GM23338 (cell line): ENCODE measurements around the gene CYRIA. TPM values are rescaled to one million over a fixed set of nuclear protein-coding genes. Genes with fewer than 3 reads are reported as not detected.

Source experiments
- ATAC-seq: fragments of 200-7000 bp; cut with Tn5 transposase; 3 replicates; pipeline ENCODE4 v1.9.1; 2020
- DNase-seq: peaks from one replicate; pipeline ENCODE4 v3.0.0-alpha.2; 2015; ENCODE audit warnings: low spot score
- H2AFZ ChIP-seq: fragments of 200-600 bp; sonication (generic); 2 replicates; pipeline ENCODE4 v1.8.0; 2016; ENCODE audit warnings: antibody characterized with exemption, mild to moderate bottlenecking, moderate library complexity
- H3F3A ChIP-seq: fragments of 200-600 bp; sonication (generic); replicated peaks from 2 replicates; pipeline ENCODE4 v1.8.0; 2017; ENCODE audit warnings: antibody characterized with exemption, mixed run types, low read depth
- H3K27ac ChIP-seq: fragments of 200-600 bp; sonication (generic); 2 replicates; pipeline ENCODE4 v1.6.1; 2016; ENCODE audit warnings: low read depth
- H3K27me3 ChIP-seq: fragments of 200-600 bp; sonication (generic); 2 replicates; pipeline ENCODE4 v1.8.0; 2016; ENCODE audit warnings: mild to moderate bottlenecking, mixed run types, moderate library complexity; ENCODE audit not compliant: insufficient read depth
- H3K36me3 ChIP-seq: fragments of 200-600 bp; sonication (generic); 2 replicates; pipeline ENCODE4 v1.8.0; 2016; ENCODE audit warnings: mild to moderate bottlenecking; ENCODE audit not compliant: insufficient read depth
- H3K4me1 ChIP-seq: fragments of 200-600 bp; sonication (generic); 2 replicates; pipeline ENCODE4 v1.8.0; 2016; ENCODE audit warnings: mild to moderate bottlenecking, moderate library complexity; ENCODE audit not compliant: insufficient read depth
- H3K4me2 ChIP-seq: fragments of 200-600 bp; sonication (generic); 2 replicates; pipeline ENCODE4 v1.7.1; 2017; ENCODE audit warnings: mixed run types
- H3K4me3 ChIP-seq: fragments of 200-600 bp; sonication (generic); 2 replicates; pipeline ENCODE4 v1.6.1; 2016; ENCODE audit warnings: mixed run types
- H3K79me2 ChIP-seq: fragments of 200-600 bp; sonication (generic); replicated peaks from 2 replicates; pipeline ENCODE4 v1.8.0; 2017; ENCODE audit warnings: mild to moderate bottlenecking; ENCODE audit not compliant: insufficient read depth
- H3K9me2 ChIP-seq: fragments of 200-600 bp; sonication (generic); 2 replicates; pipeline ENCODE4 v1.8.0; 2017; ENCODE audit not compliant: insufficient read depth
- H4K20me1 ChIP-seq: fragments of 200-600 bp; sonication (generic); replicated peaks from 2 replicates; pipeline ENCODE4 v1.8.0; 2017; ENCODE audit warnings: mild to moderate bottlenecking; ENCODE audit not compliant: insufficient read depth
- H3K27ac Mint-ChIP-seq: 2 replicates; pipeline ENCODE4 v1.8.0; 2020; ENCODE audit warnings: inconsistent platforms, mild to moderate bottlenecking, moderate library complexity, mixed read lengths
- H3K27me3 Mint-ChIP-seq: 3 replicates; pipeline ENCODE4 v1.8.0; 2022; ENCODE audit warnings: low read depth, mild to moderate bottlenecking, moderate library complexity, mixed read lengths, inconsistent platforms; ENCODE audit not compliant: insufficient read depth, poor library complexity
- H3K36me3 Mint-ChIP-seq: 3 replicates; pipeline ENCODE4 v1.8.0; 2021; ENCODE audit warnings: low read depth, mild to moderate bottlenecking, inconsistent platforms, moderate library complexity, mixed read lengths
- H3K4me1 Mint-ChIP-seq: 3 replicates; pipeline ENCODE4 v1.8.0; 2020; ENCODE audit warnings: mild to moderate bottlenecking, inconsistent platforms, mixed read lengths
- H3K4me3 Mint-ChIP-seq: 3 replicates; pipeline ENCODE4 v1.8.0; 2021; ENCODE audit warnings: moderate library complexity, mild to moderate bottlenecking, inconsistent platforms, mixed read lengths
- H3K9me3 Mint-ChIP-seq: 3 replicates; pipeline ENCODE4 v1.8.0; 2020; ENCODE audit warnings: moderate library complexity, mild to moderate bottlenecking, inconsistent platforms, mixed read lengths
- CTCF ChIP-seq, 2 experiments: fragments of 200-600 bp in 1 of 2; sonication (generic) in 1 of 2; conservative IDR thresholded peaks; 2 replicates each; pipeline versions ENCODE4 v1.5.1 to v1.6.1; 2016 to 2017; ENCODE audit warnings: antibody characterized with exemption in 2 of 2, low read depth in 2 of 2, mild to moderate bottlenecking in 2 of 2, moderate library complexity in 1 of 2
- EZH2 ChIP-seq: fragments of 200-600 bp; sonication (generic); IDR thresholded peaks from one replicate; pipeline ENCODE4 v1.8.0; 2017; ENCODE audit warnings: antibody characterized with exemption, mild to moderate bottlenecking, low read depth; ENCODE audit not compliant: unreplicated experiment
- JUNB ChIP-seq: IDR thresholded peaks from one replicate; pipeline ENCODE4 v1.6.1; 2016; ENCODE audit warnings: antibody characterized with exemption; ENCODE audit not compliant: unreplicated experiment
- NANOG ChIP-seq: IDR thresholded peaks from 2 replicates; pipeline ENCODE4 v1.6.1; 2016; ENCODE audit warnings: antibody characterized with exemption, borderline replicate concordance
- POLR2AphosphoS5 ChIP-seq: IDR thresholded peaks from 2 replicates; pipeline ENCODE4 v1.6.1; 2016; ENCODE audit warnings: antibody characterized with exemption, low read depth
- STAT1 ChIP-seq: IDR thresholded peaks from one replicate; pipeline ENCODE4 v1.6.1; 2016; ENCODE audit warnings: antibody characterized with exemption; ENCODE audit not compliant: unreplicated experiment
- polyA plus RNA-seq: library from polyadenylated mRNA; unstranded; fragments of >200 nt; fragmentation: Nextera tagmentation; extraction: Ambion mirVana; gene quantifications from 2 replicates; pipeline ENCODE4 v1.2.1, GENCODE V29; 2016
- total RNA-seq: library from RNA; depleted of rRNA; stranded (reverse); fragments of >200 nt; shearing (Covaris generic); gene quantifications from 2 replicates; pipeline ENCODE4 v1.2.3, GENCODE V29; 2014
- TF ChIP-seq, protein P1 (sequence below): fragments of 250-450 bp; sonication (Bioruptor Pico); IDR thresholded peaks from 2 replicates; pipeline ENCODE4 v1.5.0; 2020; ENCODE audit warnings: mild to moderate bottlenecking, moderate library complexity
- TF ChIP-seq, protein P2 (sequence below): IDR thresholded peaks from one replicate; pipeline ENCODE4 v1.6.1; 2018; ENCODE audit warnings: antibody characterized with exemption; ENCODE audit not compliant: unreplicated experiment

Gene CYRIA
- total and polyA plus RNA-seq, 2 experiments from 2014 or later = 3.0 to 5.3 TPM

GRCh38 chr2:16649353-16650286, 16.0 kb downstream of the CYRIA start:
- H3K79me2 ChIP-seq = no peaks in the 10 kb centered on the region
- no peak overlapping the region for H3K4me2 ChIP-seq
- TF ChIP-seq NANOG = no peak
- no peak for TF ChIP-seq STAT1
- TF ChIP-seq POLR2AphosphoS5 = no peak
- no peak for TF ChIP-seq CTCF (conservative IDR thresholded peaks at IDR 0.05; ENCODE audit: low read depth in 2 of 2)
- peaks cover 7% of the 10 kb centered on the region for H3K4me1 ChIP-seq
- no peaks in the 10 kb centered on the region for H3K36me3 Mint-ChIP-seq
- no peak overlapping the region for H2AFZ ChIP-seq
- no peaks in the 10 kb centered on the region for H3K9me3 Mint-ChIP-seq
- H3K4me3 Mint-ChIP-seq = no peak overlapping the region
- DNase-seq (no peak), ATAC-seq (no peak)
- no peak overlapping the region for H3K27ac ChIP-seq
- peak overlapping the region; percentile 43; the same call in 1 of the 2 replicates for H3K27ac Mint-ChIP-seq
- no peaks in the 10 kb centered on the region for H3K27me3 ChIP-seq
- H3K36me3 ChIP-seq = no peaks in the 10 kb centered on the region
- H3K27me3 Mint-ChIP-seq = peaks cover 5% of the 10 kb centered on the region
- H4K20me1 ChIP-seq = no peaks in the 10 kb centered on the region
- no peaks in the 10 kb centered on the region for H3K9me2 ChIP-seq
- peaks cover 20% of the 10 kb centered on the region for H3K4me1 Mint-ChIP-seq
- H3F3A ChIP-seq = no peaks in the 10 kb centered on the region
- H3K4me3 ChIP-seq = no peak overlapping the region

DNA sequence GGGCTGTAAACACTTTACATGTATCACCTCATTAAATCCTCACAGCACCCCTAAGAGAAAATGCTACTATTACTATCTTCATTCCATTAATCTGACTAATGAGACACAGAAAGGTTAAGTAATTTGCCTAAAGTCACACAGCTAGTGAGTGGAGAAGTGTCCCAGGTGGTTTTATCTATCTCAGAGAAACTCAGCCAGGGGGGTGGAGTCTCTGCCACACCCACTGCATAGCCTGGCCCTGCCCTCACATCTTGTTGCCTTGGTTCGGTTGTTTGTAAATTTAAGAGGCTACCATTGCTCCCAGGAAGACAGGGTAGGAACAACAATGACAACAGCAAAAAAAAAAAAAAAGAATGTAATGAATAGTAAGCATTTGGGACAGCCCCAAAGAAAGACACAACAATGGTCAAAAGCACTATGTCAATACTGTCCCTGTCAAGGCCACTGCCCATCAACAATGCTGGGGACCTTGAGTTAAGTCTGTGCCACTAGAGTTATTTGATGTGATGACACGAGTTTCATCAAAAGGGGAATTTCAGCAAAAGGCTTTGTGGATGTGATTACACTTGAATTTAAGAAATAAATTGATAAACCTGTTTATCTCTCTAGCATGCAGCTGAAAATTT, 17.5 kb downstream of the CYRIA start:
- Mint-ChIP-seq H3K4me3 (no peak overlapping the region), H3K4me1 (peaks cover 10% of the 10 kb centered on the region), H3K27me3 (peaks cover 3% of the 10 kb centered on the region), H3K27ac (no peak overlapping the region), H3K9me3 (no peaks in the 10 kb centered on the region), H3K36me3 (no peaks in the 10 kb centered on the region)
- Histone ChIP-seq H3K27me3 (no peaks in the 10 kb centered on the region), H4K20me1 (no peaks in the 10 kb centered on the region), H3K36me3 (no peaks in the 10 kb centered on the region), H3K4me2 (no peak overlapping the region), H3K27ac (no peak overlapping the region), H3K4me3 (no peak overlapping the region), H3K4me1 (peaks cover 4% of the 10 kb centered on the region), H2AFZ (no peak overlapping the region), H3K9me2 (no peaks in the 10 kb centered on the region), H3F3A (no peaks in the 10 kb centered on the region), H3K79me2 (no peaks in the 10 kb centered on the region)
- no peak for ATAC-seq
- DNase-seq = no peak
- no peak for TF ChIP-seq STAT1
- TF ChIP-seq, protein P1, sequence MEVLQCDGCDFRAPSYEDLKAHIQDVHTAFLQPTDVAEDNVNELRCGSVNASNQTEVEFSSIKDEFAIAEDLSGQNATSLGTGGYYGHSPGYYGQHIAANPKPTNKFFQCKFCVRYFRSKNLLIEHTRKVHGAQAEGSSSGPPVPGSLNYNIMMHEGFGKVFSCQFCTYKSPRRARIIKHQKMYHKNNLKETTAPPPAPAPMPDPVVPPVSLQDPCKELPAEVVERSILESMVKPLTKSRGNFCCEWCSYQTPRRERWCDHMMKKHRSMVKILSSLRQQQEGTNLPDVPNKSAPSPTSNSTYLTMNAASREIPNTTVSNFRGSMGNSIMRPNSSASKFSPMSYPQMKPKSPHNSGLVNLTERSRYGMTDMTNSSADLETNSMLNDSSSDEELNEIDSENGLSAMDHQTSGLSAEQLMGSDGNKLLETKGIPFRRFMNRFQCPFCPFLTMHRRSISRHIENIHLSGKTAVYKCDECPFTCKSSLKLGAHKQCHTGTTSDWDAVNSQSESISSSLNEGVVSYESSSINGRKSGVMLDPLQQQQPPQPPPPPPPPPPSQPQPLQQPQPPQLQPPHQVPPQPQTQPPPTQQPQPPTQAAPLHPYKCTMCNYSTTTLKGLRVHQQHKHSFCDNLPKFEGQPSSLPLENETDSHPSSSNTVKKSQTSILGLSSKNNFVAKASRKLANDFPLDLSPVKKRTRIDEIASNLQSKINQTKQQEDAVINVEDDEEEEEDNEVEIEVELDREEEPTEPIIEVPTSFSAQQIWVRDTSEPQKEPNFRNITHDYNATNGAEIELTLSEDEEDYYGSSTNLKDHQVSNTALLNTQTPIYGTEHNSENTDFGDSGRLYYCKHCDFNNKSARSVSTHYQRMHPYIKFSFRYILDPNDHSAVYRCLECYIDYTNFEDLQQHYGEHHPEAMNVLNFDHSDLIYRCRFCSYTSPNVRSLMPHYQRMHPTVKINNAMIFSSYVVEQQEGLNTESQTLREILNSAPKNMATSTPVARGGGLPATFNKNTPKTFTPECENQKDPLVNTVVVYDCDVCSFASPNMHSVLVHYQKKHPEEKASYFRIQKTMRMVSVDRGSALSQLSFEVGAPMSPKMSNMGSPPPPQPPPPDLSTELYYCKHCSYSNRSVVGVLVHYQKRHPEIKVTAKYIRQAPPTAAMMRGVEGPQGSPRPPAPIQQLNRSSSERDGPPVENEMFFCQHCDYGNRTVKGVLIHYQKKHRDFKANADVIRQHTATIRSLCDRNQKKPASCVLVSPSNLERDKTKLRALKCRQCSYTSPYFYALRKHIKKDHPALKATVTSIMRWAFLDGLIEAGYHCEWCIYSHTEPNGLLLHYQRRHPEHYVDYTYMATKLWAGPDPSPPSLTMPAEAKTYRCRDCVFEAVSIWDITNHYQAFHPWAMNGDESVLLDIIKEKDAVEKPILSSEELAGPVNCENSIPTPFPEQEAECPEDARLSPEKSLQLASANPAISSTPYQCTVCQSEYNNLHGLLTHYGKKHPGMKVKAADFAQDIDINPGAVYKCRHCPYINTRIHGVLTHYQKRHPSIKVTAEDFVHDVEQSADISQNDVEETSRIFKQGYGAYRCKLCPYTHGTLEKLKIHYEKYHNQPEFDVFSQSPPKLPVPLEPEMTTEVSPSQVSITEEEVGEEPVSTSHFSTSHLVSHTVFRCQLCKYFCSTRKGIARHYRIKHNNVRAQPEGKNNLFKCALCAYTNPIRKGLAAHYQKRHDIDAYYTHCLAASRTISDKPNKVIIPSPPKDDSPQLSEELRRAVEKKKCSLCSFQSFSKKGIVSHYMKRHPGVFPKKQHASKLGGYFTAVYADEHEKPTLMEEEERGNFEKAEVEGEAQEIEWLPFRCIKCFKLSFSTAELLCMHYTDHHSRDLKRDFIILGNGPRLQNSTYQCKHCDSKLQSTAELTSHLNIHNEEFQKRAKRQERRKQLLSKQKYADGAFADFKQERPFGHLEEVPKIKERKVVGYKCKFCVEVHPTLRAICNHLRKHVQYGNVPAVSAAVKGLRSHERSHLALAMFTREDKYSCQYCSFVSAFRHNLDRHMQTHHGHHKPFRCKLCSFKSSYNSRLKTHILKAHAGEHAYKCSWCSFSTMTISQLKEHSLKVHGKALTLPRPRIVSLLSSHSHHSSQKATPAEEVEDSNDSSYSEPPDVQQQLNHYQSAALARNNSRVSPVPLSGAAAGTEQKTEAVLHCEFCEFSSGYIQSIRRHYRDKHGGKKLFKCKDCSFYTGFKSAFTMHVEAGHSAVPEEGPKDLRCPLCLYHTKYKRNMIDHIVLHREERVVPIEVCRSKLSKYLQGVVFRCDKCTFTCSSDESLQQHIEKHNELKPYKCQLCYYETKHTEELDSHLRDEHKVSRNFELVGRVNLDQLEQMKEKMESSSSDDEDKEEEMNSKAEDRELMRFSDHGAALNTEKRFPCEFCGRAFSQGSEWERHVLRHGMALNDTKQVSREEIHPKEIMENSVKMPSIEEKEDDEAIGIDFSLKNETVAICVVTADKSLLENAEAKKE (CRISPR knock-in tag) = no peak
- TF ChIP-seq POLR2AphosphoS5 = no peak
- TF ChIP-seq, protein P2, sequence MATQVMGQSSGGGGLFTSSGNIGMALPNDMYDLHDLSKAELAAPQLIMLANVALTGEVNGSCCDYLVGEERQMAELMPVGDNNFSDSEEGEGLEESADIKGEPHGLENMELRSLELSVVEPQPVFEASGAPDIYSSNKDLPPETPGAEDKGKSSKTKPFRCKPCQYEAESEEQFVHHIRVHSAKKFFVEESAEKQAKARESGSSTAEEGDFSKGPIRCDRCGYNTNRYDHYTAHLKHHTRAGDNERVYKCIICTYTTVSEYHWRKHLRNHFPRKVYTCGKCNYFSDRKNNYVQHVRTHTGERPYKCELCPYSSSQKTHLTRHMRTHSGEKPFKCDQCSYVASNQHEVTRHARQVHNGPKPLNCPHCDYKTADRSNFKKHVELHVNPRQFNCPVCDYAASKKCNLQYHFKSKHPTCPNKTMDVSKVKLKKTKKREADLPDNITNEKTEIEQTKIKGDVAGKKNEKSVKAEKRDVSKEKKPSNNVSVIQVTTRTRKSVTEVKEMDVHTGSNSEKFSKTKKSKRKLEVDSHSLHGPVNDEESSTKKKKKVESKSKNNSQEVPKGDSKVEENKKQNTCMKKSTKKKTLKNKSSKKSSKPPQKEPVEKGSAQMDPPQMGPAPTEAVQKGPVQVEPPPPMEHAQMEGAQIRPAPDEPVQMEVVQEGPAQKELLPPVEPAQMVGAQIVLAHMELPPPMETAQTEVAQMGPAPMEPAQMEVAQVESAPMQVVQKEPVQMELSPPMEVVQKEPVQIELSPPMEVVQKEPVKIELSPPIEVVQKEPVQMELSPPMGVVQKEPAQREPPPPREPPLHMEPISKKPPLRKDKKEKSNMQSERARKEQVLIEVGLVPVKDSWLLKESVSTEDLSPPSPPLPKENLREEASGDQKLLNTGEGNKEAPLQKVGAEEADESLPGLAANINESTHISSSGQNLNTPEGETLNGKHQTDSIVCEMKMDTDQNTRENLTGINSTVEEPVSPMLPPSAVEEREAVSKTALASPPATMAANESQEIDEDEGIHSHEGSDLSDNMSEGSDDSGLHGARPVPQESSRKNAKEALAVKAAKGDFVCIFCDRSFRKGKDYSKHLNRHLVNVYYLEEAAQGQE = no peak
- no peak for TF ChIP-seq JUNB
- no peak for TF ChIP-seq EZH2
